IMR-90 (cell line): ENCODE measurements around the gene RASSF6. TPM values are rescaled to one million over a fixed set of nuclear protein-coding genes. Genes with fewer than 3 reads are reported as not detected.

Experiments used
- ATAC-seq: fragments of 200-7000 bp; cut with Tn5 transposase; 2 replicates; pipeline ENCODE4 v1.9.1; 2020; ENCODE audit warnings: low read depth, mild to moderate bottlenecking, moderate library complexity
- BruUV-seq: library from RNA; stranded (reverse); fragments of 400-500 nt; replicated peaks from 2 replicates; lab custom pipeline; 2021; lab: Mats Ljungman, UMichigan
- CTCF ChIA-PET: fragments of 300-600 bp; formaldehyde crosslinking; extraction: SDS; loops from one replicate; lab custom pipeline; 2021; ENCODE audit warnings: antibody characterized with exemption; lab: Yijun Ruan, JAX
- POLR2A ChIA-PET: fragments of 300-600 bp; sonication (Branson Sonifier 250); formaldehyde crosslinking; loops from one replicate; lab custom pipeline; 2022; ENCODE audit warnings: antibody characterized with exemption; ENCODE audit not compliant: unreplicated experiment; lab: Charles Lee
- DNase-seq: peaks from one replicate; pipeline ENCODE4 v3.0.0; 2013
- H2AFZ ChIP-seq: replicated peaks from 2 replicates; pipeline ENCODE3; 2013; ENCODE audit warnings: low read length, mild to moderate bottlenecking; ENCODE audit not compliant: poor library complexity
- H2AK5ac ChIP-seq: 2 replicates; pipeline ENCODE4 v1.6.1; 2013; ENCODE audit warnings: low read depth, low read length, inconsistent platforms
- H2AK9ac ChIP-seq: replicated peaks from 2 replicates; pipeline ENCODE3; 2013; ENCODE audit warnings: mild to moderate bottlenecking, low read depth, low read length, moderate library complexity; ENCODE audit not compliant: poor library complexity
- H2BK120ac ChIP-seq: 2 replicates; pipeline ENCODE4 v1.6.1; 2013; ENCODE audit warnings: low read depth, low read length, inconsistent platforms
- H2BK15ac ChIP-seq: 3 replicates; pipeline ENCODE4 v1.6.1; 2013; ENCODE audit warnings: low read depth, low read length, inconsistent platforms
- H2BK20ac ChIP-seq: 2 replicates; pipeline ENCODE4 v1.6.1; 2013; ENCODE audit warnings: low read depth, mild to moderate bottlenecking, inconsistent platforms, low read length, moderate library complexity
- H2BK5ac ChIP-seq: 2 replicates; pipeline ENCODE4 v1.6.1; 2013; ENCODE audit warnings: mild to moderate bottlenecking, low read depth, low read length, inconsistent platforms; ENCODE audit not compliant: poor library complexity, severe bottlenecking
- H3K14ac ChIP-seq: replicated peaks from 2 replicates; pipeline ENCODE4 v1.6.1; 2013; ENCODE audit warnings: low read depth, low read length, inconsistent platforms
- H3K18ac ChIP-seq: 2 replicates; pipeline ENCODE4 v1.6.1; 2013; ENCODE audit warnings: low read depth, low read length, control low read depth
- H3K23ac ChIP-seq: 2 replicates; pipeline ENCODE4 v1.6.1; 2013; ENCODE audit warnings: low read depth, low read length, inconsistent platforms
- H3K27ac ChIP-seq: 2 replicates; pipeline ENCODE4 v1.5.1; 2013; ENCODE audit warnings: mild to moderate bottlenecking, control low read depth, low read length; ENCODE audit not compliant: insufficient read depth
- H3K27me3 ChIP-seq: 2 replicates; pipeline ENCODE4 v1.6.1; 2013; ENCODE audit warnings: low read length; ENCODE audit not compliant: control insufficient read depth, insufficient read depth
- H3K36me3 ChIP-seq: 2 replicates; pipeline ENCODE4 v1.6.1; 2013; ENCODE audit warnings: low read length, mixed read lengths; ENCODE audit not compliant: control insufficient read depth, insufficient read depth
- H3K4ac ChIP-seq: 2 replicates; pipeline ENCODE4 v1.6.1; 2013; ENCODE audit warnings: low read depth, low read length, inconsistent platforms
- H3K4me1 ChIP-seq: 2 replicates; pipeline ENCODE4 v1.6.1; 2013; ENCODE audit warnings: low read length, mixed read lengths; ENCODE audit not compliant: control insufficient read depth, insufficient read depth
- H3K4me2 ChIP-seq: 2 replicates; pipeline ENCODE4 v1.6.1; 2013; ENCODE audit warnings: low read depth, mild to moderate bottlenecking, control low read depth, low read length, moderate library complexity
- H3K4me3 ChIP-seq: 2 replicates; pipeline ENCODE4 v1.5.1; 2013; ENCODE audit warnings: low read depth, mild to moderate bottlenecking, control low read depth, low read length, moderate library complexity; ENCODE audit not compliant: insufficient read depth
- H3K56ac ChIP-seq: 2 replicates; pipeline ENCODE4 v1.6.1; 2013; ENCODE audit warnings: low read length, inconsistent platforms; ENCODE audit not compliant: insufficient read depth; ENCODE audit errors: extremely low read depth
- H3K79me1 ChIP-seq, 2 experiments: 2 replicates each; pipeline ENCODE4 v1.6.1; 2013; ENCODE audit warnings: low read length in 2 of 2, inconsistent platforms in 1 of 2, low read depth in 1 of 2
- H3K9ac ChIP-seq: 2 replicates; pipeline ENCODE4 v1.6.1; 2013; ENCODE audit warnings: low read depth, low read length, control low read depth
- H3K9me1 ChIP-seq: 2 replicates; pipeline ENCODE4 v1.6.1; 2013; ENCODE audit warnings: low read length, inconsistent platforms; ENCODE audit not compliant: insufficient read depth
- H3K9me3 ChIP-seq: 2 replicates; pipeline ENCODE4 v1.6.1; 2013; ENCODE audit warnings: low read length; ENCODE audit not compliant: control insufficient read depth, insufficient read depth
- H4K20me1 ChIP-seq: 2 replicates; pipeline ENCODE4 v1.6.1; 2013; ENCODE audit warnings: low read length, inconsistent platforms; ENCODE audit not compliant: insufficient read depth
- H4K5ac ChIP-seq: 2 replicates; pipeline ENCODE4 v1.6.1; 2013; ENCODE audit warnings: mild to moderate bottlenecking, low read depth, low read length, control low read depth
- H4K8ac ChIP-seq, 2 experiments: 2 replicates each; pipeline ENCODE4 v1.6.1; 2013; ENCODE audit warnings: low read depth in 2 of 2, low read length in 2 of 2, control low read depth in 1 of 2, inconsistent platforms in 1 of 2
- H4K91ac ChIP-seq: 2 replicates; pipeline ENCODE4 v1.6.1; 2013; ENCODE audit warnings: low read depth, low read length, inconsistent platforms; ENCODE audit not compliant: insufficient read depth
- BHLHE40 ChIP-seq: fragments of 150-350 bp; IDR thresholded peaks from 2 replicates; pipeline ENCODE4 v1.6.1; 2016; ENCODE audit warnings: mild to moderate bottlenecking, low read depth, low read length
- WGBS, 2 experiments: methylation state at CpG; one replicate each; pipeline versions ENCODE4 v1.1.5 to v1.1.7; 2013; ENCODE audit warnings: missing lambda C conversion rate in 2 of 2; ENCODE audit not compliant: insufficient read length in 1 of 2; ENCODE audit errors: extremely low coverage in 2 of 2; 5-methylcytosine and 5-hydroxymethylcytosine counted together
- dilution Hi-C: fragments of 300-500 bp; cut with HindIII; formaldehyde crosslinking; loops from one replicate; pipeline ENCODE4 v1.14.3; 2018; ENCODE audit warnings: low sequenced_read_pairs; ENCODE audit not compliant: unreplicated experiment
- in situ Hi-C: fragments of 300-500 bp; cut with MboI; formaldehyde crosslinking; loops from 3 replicates; pipeline ENCODE4 v1.14.3; 2019; ENCODE audit warnings: low sequenced_read_pairs, inconsistent platforms, mixed read lengths
- intact Hi-C: fragments of 100-400 bp; cut with micrococcal nuclease; formaldehyde crosslinking; loops from 2 replicates; pipeline ENCODE4 v1.10.0; 2022
- polyA plus RNA-seq, 3 experiments: library from polyadenylated mRNA; depleted of rRNA; stranded (reverse); fragments of >200 nt; gene quantifications; 2 replicates each; pipeline ENCODE4 v1.2.3, GENCODE V29; 2012; ENCODE audit warnings: low replicate concordance in 1 of 3
- total RNA-seq: library from RNA; depleted of rRNA; stranded (reverse); fragments of >200 nt; gene quantifications from 2 replicates; pipeline ENCODE4 v1.2.3, GENCODE V29; 2012
- TF ChIP-seq, protein P1 (sequence below): conservative IDR thresholded peaks from 2 replicates; pipeline ENCODE4 v1.5.1; 2012; ENCODE audit warnings: mild to moderate bottlenecking, low read depth, low read length, improper control_type of control experiment

RASSF6 gene
- total and polyA plus RNA-seq, 2 of the 4 experiments (the other 2 are of a cell fraction) = not detected

DNA sequence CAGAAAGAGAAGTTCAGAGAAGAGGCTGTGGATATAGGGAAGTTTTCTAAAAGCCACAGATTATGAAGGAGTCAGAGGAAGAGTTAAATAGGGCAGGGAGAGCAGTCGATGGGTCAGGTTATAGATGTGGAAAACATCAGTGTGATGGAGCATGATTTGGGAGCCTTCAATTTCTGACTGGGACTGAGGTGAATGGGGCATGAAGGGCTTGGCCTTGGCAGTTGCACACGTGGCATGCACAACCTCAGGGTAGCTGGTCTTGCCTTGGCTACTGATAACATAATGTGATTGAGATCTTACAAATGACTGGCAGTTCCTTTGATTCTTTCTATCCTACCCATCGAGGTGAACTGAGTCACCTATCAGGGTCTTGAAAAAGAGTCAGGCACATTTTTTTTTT is 79.0 kb downstream of the RASSF6 start:
- CTCF ChIA-PET = no interaction called here

More for the DNA sequence above, 79.0 kb downstream of the RASSF6 start:
- no peak overlapping the region for H3K56ac ChIP-seq
- no peak overlapping the region for H3K23ac ChIP-seq
- in situ Hi-C loops = no loop called here
- no peak for ATAC-seq
- no peak overlapping the region for H2AK9ac ChIP-seq
- intact Hi-C loops = no loop called here
- H2BK120ac ChIP-seq = no peak overlapping the region
- dilution Hi-C loops = no loop called here
- H3K4me1 ChIP-seq = no peaks in the 10 kb centered on the region
- H2AFZ ChIP-seq = no peak overlapping the region
- H3K9me1 ChIP-seq = no peaks in the 10 kb centered on the region
- no peak overlapping the region for H4K8ac ChIP-seq
- H3K18ac ChIP-seq = no peak overlapping the region
- BruUV-seq = no TSS peak
- no peaks in the 10 kb centered on the region for H4K20me1 ChIP-seq
- WGBS, 2 experiments = 80% methylated on average over 1 of the region's 3 CpGs; no CpG with 5 or more reads in 1 of the 2 experiments
- H3K79me1 ChIP-seq = no peaks in the 10 kb centered on the region
- no peaks in the 10 kb centered on the region for H3K9me3 ChIP-seq
- no peak for DNase-seq
- no peak overlapping the region for H3K9ac ChIP-seq
- H2BK15ac ChIP-seq = no peak overlapping the region
- no peak overlapping the region for H4K91ac ChIP-seq
- no peak overlapping the region for H3K27ac ChIP-seq
- TF ChIP-seq BHLHE40 = no peak
- TF ChIP-seq, protein P1, sequence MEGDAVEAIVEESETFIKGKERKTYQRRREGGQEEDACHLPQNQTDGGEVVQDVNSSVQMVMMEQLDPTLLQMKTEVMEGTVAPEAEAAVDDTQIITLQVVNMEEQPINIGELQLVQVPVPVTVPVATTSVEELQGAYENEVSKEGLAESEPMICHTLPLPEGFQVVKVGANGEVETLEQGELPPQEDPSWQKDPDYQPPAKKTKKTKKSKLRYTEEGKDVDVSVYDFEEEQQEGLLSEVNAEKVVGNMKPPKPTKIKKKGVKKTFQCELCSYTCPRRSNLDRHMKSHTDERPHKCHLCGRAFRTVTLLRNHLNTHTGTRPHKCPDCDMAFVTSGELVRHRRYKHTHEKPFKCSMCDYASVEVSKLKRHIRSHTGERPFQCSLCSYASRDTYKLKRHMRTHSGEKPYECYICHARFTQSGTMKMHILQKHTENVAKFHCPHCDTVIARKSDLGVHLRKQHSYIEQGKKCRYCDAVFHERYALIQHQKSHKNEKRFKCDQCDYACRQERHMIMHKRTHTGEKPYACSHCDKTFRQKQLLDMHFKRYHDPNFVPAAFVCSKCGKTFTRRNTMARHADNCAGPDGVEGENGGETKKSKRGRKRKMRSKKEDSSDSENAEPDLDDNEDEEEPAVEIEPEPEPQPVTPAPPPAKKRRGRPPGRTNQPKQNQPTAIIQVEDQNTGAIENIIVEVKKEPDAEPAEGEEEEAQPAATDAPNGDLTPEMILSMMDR = no peak
- H3K14ac ChIP-seq = no peak overlapping the region
- H2BK20ac ChIP-seq = no peak overlapping the region
- H3K36me3 ChIP-seq = no peaks in the 10 kb centered on the region
- POLR2A ChIA-PET = no interaction called here
- H3K4ac ChIP-seq = no peak overlapping the region
- H3K4me3 ChIP-seq = no peak overlapping the region
- no peak overlapping the region for H3K4me2 ChIP-seq
- H3K27me3 ChIP-seq = peaks cover 5% of the 10 kb centered on the region; the same call in 1 of the 2 replicates
- H2BK5ac ChIP-seq = no peak overlapping the region
- H4K5ac ChIP-seq = no peak overlapping the region
- no peak overlapping the region for H2AK5ac ChIP-seq
